GM12878 (cell line): ENCODE data around the gene GPR34. TPM values are rescaled to one million over a fixed set of nuclear protein-coding genes. Genes with fewer than 3 reads are reported as not detected.

Source experiments
- ATAC-seq: fragments of 200-7000 bp; cut with Tn5 transposase; 3 replicates; pipeline ENCODE4 v1.9.1; 2020; ENCODE audit warnings: mild to moderate bottlenecking, moderate library complexity
- BruUV-seq: library from RNA; stranded (reverse); fragments of 400-500 nt; replicated peaks from 2 replicates; lab custom pipeline; 2021; lab: Mats Ljungman, UMichigan
- CTCF ChIA-PET: fragments of 300-600 bp; sonication (Branson Sonifier 250); formaldehyde crosslinking; extraction: SDS; loops from one replicate; lab custom pipeline; 2021; ENCODE audit warnings: inconsistent platforms; lab: Yijun Ruan, JAX
- POLR2A ChIA-PET: fragments of 350-600 bp; formaldehyde crosslinking; extraction: SDS; loops from one replicate; lab custom pipeline; 2021; ENCODE audit warnings: inconsistent platforms; lab: Charles Lee
- RAD21 ChIA-PET: fragments of 300-600 bp; sonication (Branson Sonifier 250); formaldehyde crosslinking; loops from one replicate; lab custom pipeline; 2023; ENCODE audit warnings: antibody characterized with exemption; ENCODE audit not compliant: unreplicated experiment; lab: Charles Lee
- SMC1A ChIA-PET: fragments of 300-600 bp; sonication (Branson Sonifier 250); formaldehyde crosslinking; loops from one replicate; lab custom pipeline; 2023; ENCODE audit not compliant: unreplicated experiment, uncharacterized antibody; lab: Charles Lee
- DNase-seq: peaks from one replicate; pipeline ENCODE4 v3.0.0-alpha.2; 2011; ENCODE audit warnings: low read depth, low spot score
- FAIRE-seq: peaks from 3 replicates; lab custom pipeline; 2011; peaks lifted over from hg19 to GRCh38; lab: Jason Lieb, UNC
- H2AFZ ChIP-seq: 2 replicates; pipeline ENCODE4 v1.6.0; 2011; ENCODE audit warnings: low read depth, low read length, control low read depth; ENCODE audit not compliant: control insufficient read depth
- H3K27ac ChIP-seq: 2 replicates; pipeline ENCODE4 v1.5.1; 2011; ENCODE audit warnings: control low read depth; ENCODE audit not compliant: control insufficient read depth, insufficient read depth
- H3K27me3 ChIP-seq, 2 experiments: replicated peaks in 1 of 2; 2 replicates each; pipeline versions ENCODE4 v1.6.0 to v1.6.1; 2011; ENCODE audit warnings: low read length in 1 of 2; ENCODE audit not compliant: control insufficient read depth in 2 of 2, insufficient read depth in 2 of 2
- H3K36me3 ChIP-seq, 2 experiments: 2 replicates each; pipeline ENCODE4 v1.5.1; 2011; ENCODE audit warnings: low read length in 1 of 2; ENCODE audit not compliant: control insufficient read depth in 2 of 2, insufficient read depth in 2 of 2
- H3K4me1 ChIP-seq: 2 replicates; pipeline ENCODE4 v1.6.1; 2011; ENCODE audit warnings: mild to moderate bottlenecking, low read length, moderate library complexity, mixed read lengths; ENCODE audit not compliant: control insufficient read depth, insufficient read depth
- H3K4me2 ChIP-seq: 2 replicates; pipeline ENCODE4 v1.6.0; 2011; ENCODE audit warnings: control low read depth; ENCODE audit not compliant: control insufficient read depth, insufficient read depth
- H3K4me3 ChIP-seq: fragments of 200-600 bp; sonication (generic); 2 replicates; pipeline ENCODE4 v1.5.1; 2016
- H3K79me2 ChIP-seq: 2 replicates; pipeline ENCODE4 v1.6.0; 2011; ENCODE audit warnings: low read length; ENCODE audit not compliant: control insufficient read depth, insufficient read depth
- H3K9ac ChIP-seq: 2 replicates; pipeline ENCODE4 v1.8.0; 2011; ENCODE audit warnings: low read length, control low read depth, mixed read lengths; ENCODE audit not compliant: control insufficient read depth, insufficient read depth
- H3K9me3 ChIP-seq: replicated peaks from 3 replicates; pipeline ENCODE4 v1.5.1; 2011; ENCODE audit warnings: mild to moderate bottlenecking, low read length; ENCODE audit not compliant: control insufficient read depth, insufficient read depth
- H4K20me1 ChIP-seq: 2 replicates; pipeline ENCODE4 v1.6.0; 2011; ENCODE audit not compliant: control insufficient read depth, insufficient read depth
- BRCA1 ChIP-seq: IDR thresholded peaks from 2 replicates; pipeline ENCODE4 v1.6.1; 2011; ENCODE audit warnings: low read depth, low read length, improper control_type of control experiment
- IRF3 ChIP-seq: fragments of 450-650 bp; IDR thresholded peaks from 2 replicates; pipeline ENCODE4 v1.6.1; 2014; ENCODE audit warnings: mild to moderate bottlenecking
- MEF2B ChIP-seq: fragments of 450-650 bp; IDR thresholded peaks from 2 replicates; pipeline ENCODE4 v1.6.1; 2018; ENCODE audit warnings: mild to moderate bottlenecking, moderate library complexity; ENCODE audit not compliant: partially characterized antibody, poor library complexity, severe bottlenecking
- RB1 ChIP-seq: fragments of 450-650 bp; formaldehyde crosslinking; IDR thresholded peaks from 2 replicates; pipeline ENCODE4 v1.6.1; 2017; ENCODE audit warnings: mild to moderate bottlenecking, borderline replicate concordance
- RUNX3 ChIP-seq: IDR thresholded peaks from 2 replicates; pipeline ENCODE4 v1.6.1; 2012; ENCODE audit warnings: low read length, inconsistent platforms
- SMAD1 ChIP-seq: fragments of 450-650 bp; IDR thresholded peaks from 2 replicates; pipeline ENCODE4 v1.6.1; 2018; ENCODE audit warnings: mild to moderate bottlenecking, low read depth; ENCODE audit not compliant: partially characterized antibody
- TBL1XR1 ChIP-seq: IDR thresholded peaks from 2 replicates; pipeline ENCODE4 v1.6.1; 2012; ENCODE audit warnings: low read depth, low read length, improper control_type of control experiment
- YBX1 ChIP-seq: fragments of 450-650 bp; IDR thresholded peaks from 2 replicates; pipeline ENCODE4 v1.6.1; 2016; ENCODE audit warnings: antibody characterized with exemption
- WGBS: methylation state at CpG from one replicate; pipeline ENCODE4 v1.1.6; 2016; ENCODE audit warnings: low lambda C conversion rate; ENCODE audit not compliant: insufficient replicate concordance, insufficient coverage; ENCODE audit errors: missing lambda C conversion rate; 5-methylcytosine and 5-hydroxymethylcytosine counted together
- in situ Hi-C: fragments of 300-500 bp; cut with MboI; formaldehyde crosslinking; loops from 9 replicates; pipeline ENCODE4 v1.14.3; 2018; ENCODE audit warnings: mixed read lengths
- intact Hi-C: fragments of 100-400 bp; cut with micrococcal nuclease; formaldehyde crosslinking; loops from one replicate; pipeline ENCODE4 v1.14.2; 2022; ENCODE audit not compliant: unreplicated experiment
- polyA plus RNA-seq, 11 experiments: library from polyadenylated mRNA; depleted of rRNA in 4 of 11; unstranded in 6 of 11; stranded (reverse) in 5 of 11; fragments of >200 nt; fragmentation: Nextera tagmentation in 4 of 11; fragmentation: Illumina TruSeq in 1 of 11; extraction: Ambion mirVana in 4 of 11; extraction: Trizol in 1 of 11; gene quantifications; 1 replicate in 1 of 11; 2 replicates in 10 of 11; pipeline versions ENCODE4 v1.2.1 to v1.2.3, GENCODE V29; 2011 to 2016; ENCODE audit warnings: inconsistent platforms in 2 of 11, missing spikeins in 2 of 11, low read depth in 1 of 11
- total RNA-seq, 4 experiments: library from RNA; depleted of rRNA in 3 of 4; stranded (reverse); fragments of >200 nt in 3 of 4; fragmentation: Illumina TruSeq in 1 of 4; extraction: Trizol in 1 of 4; gene quantifications; 2 replicates each; pipeline versions ENCODE4 v1.2.1 to v1.2.3, GENCODE V29; 2013 to 2021
- TF ChIP-seq, protein P1 (sequence below): fragments of 450-650 bp; IDR thresholded peaks from 2 replicates; pipeline ENCODE4 v1.6.1; 2018; ENCODE audit warnings: mild to moderate bottlenecking, low read depth, moderate library complexity; ENCODE audit not compliant: partially characterized antibody
- TF ChIP-seq, protein P2 (sequence below): IDR thresholded peaks from 2 replicates; pipeline ENCODE4 v1.6.1; 2012; ENCODE audit warnings: low read length, inconsistent platforms
- TF ChIP-seq, protein P3 (sequence below): fragments of 450-650 bp; conservative IDR thresholded peaks from 2 replicates; pipeline ENCODE4 v1.6.1; 2017; ENCODE audit warnings: mild to moderate bottlenecking, moderate library complexity

The GPR34 gene
- total and polyA plus RNA-seq, 10 of the 15 experiments (the other 5 are each of a cell fraction or from before 2014, with no cell fraction given): 0.12 to 0.84 (median 0.28) TPM; not detected in 1

DNA sequence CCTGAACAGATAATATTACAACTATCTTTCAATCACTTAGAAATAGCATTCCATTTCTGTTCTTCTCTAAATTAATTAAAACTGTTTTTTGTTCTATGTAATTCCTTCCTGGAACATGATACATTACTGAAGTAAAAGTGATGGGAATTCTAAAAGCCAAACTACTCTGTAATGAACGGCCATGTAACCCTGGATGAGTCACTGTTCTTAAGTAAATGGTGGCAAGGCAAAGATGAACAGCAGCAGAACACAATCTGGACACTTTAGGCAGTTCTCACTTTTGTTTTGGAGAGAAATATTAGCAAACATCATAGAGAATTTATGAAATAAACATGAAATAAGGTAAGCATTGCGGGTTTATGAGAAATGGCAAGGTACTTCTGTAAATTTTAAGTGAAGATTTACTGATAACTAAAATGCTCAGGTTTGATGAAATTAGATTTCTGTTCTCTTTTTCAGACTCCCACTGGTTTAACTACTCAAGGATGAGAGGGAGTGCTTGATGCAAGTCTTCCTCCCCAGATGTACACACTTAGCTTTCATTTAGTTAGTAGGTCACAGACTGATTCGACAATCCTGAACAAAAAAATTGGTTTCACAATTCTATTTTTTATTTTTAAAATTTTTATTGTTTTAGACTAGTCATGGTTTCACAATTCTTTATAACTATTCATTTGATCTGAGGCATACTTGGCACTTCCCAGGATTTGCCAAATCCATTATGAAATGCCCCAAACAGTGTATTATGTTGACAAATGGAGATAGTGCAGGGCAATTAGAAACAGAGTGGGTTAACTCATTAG, 34.2 kb downstream of the GPR34 start (continued):
- TF ChIP-seq, protein P1, sequence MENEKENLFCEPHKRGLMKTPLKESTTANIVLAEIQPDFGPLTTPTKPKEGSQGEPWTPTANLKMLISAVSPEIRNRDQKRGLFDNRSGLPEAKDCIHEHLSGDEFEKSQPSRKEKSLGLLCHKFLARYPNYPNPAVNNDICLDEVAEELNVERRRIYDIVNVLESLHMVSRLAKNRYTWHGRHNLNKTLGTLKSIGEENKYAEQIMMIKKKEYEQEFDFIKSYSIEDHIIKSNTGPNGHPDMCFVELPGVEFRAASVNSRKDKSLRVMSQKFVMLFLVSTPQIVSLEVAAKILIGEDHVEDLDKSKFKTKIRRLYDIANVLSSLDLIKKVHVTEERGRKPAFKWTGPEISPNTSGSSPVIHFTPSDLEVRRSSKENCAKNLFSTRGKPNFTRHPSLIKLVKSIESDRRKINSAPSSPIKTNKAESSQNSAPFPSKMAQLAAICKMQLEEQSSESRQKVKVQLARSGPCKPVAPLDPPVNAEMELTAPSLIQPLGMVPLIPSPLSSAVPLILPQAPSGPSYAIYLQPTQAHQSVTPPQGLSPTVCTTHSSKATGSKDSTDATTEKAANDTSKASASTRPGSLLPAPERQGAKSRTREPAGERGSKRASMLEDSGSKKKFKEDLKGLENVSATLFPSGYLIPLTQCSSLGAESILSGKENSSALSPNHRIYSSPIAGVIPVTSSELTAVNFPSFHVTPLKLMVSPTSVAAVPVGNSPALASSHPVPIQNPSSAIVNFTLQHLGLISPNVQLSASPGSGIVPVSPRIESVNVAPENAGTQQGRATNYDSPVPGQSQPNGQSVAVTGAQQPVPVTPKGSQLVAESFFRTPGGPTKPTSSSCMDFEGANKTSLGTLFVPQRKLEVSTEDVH: no peak
- TF ChIP-seq RB1 (no peak), IRF3 (no peak), SMAD1 (no peak), YBX1 (no peak)

DNA sequence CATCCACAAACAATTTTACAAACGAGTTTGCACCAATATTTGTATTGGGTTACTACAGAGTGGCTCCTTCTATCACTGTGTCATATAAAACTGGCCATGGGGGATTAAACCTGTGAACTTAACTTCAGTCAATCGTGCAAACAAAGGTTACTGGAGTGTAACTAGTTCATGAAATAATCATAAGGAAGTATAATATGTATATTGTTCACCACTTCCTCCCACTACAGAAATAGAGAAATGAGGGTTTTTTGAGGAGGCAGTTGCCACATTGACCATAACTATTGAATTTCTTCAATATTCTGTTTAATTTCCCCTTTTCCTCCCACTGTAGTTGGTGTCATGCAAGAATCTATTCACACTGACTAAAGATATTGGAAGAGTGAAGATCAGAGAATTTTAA, 35.1 kb downstream of the GPR34 start, which contains the start of gene GPR82:
TSS of gene GPR82 (plus strand) at position 356 of the 400 bp plus-strand sequence. CDS start 2,846 bp downstream, outside the sequence.
- H3K79me2 ChIP-seq: no peaks in the 10 kb centered on the region
- H3K4me2 ChIP-seq: no peak within 1 kb of the TSS
- ATAC-seq (peak; percentile 51), FAIRE-seq (no peak), DNase-seq (no peak)
- POLR2A ChIA-PET: no interaction called here
- intact Hi-C loops: loop anchor here (5.0 kb wide), 1 partner anchor 52 kb away; no protein-coding TSS in a partner anchor
- in situ Hi-C loops: no loop called here
- no TSS peak for BruUV-seq
- H3K36me3 ChIP-seq: no peaks in the 10 kb centered on the region
- H3K27ac ChIP-seq: 0 out of 2 replicates have a peak within 1 kb of the TSS, but pooled peaks have one; percentile 18
- H3K4me3 ChIP-seq: no peak within 1 kb of the TSS
- CTCF ChIA-PET: interaction anchor here (1.4 to 1.7 kb wide), 3 partner anchors 11 to 143 kb away, joined by 3 to 8 read pairs (median 5); no protein-coding TSS in a partner anchor
- peaks cover 3% of the 10 kb centered on the region; the same call in 2 of the 3 replicates for H3K9me3 ChIP-seq
- no peak within 1 kb of the TSS for H2AFZ ChIP-seq
- SMC1A ChIA-PET: no interaction called here
- 0% methylated on average over 2 of the region's 2 CpGs for WGBS
- H3K9ac ChIP-seq: no peak within 1 kb of the TSS
- RAD21 ChIA-PET: interaction anchor here (1.3 kb wide), 1 partner anchor 18 kb away, joined by 4 read pairs; no protein-coding TSS in a partner anchor
- peaks cover 28% of the 10 kb centered on the region for H3K4me1 ChIP-seq
- H3K27me3 ChIP-seq: no peaks in the 10 kb centered on the region
- no peaks in the 10 kb centered on the region for H4K20me1 ChIP-seq
- TF ChIP-seq MEF2B (no peak), RUNX3 (peak; percentile 60), BRCA1 (no peak), TBL1XR1 (no peak)
- TF ChIP-seq, protein P2, sequence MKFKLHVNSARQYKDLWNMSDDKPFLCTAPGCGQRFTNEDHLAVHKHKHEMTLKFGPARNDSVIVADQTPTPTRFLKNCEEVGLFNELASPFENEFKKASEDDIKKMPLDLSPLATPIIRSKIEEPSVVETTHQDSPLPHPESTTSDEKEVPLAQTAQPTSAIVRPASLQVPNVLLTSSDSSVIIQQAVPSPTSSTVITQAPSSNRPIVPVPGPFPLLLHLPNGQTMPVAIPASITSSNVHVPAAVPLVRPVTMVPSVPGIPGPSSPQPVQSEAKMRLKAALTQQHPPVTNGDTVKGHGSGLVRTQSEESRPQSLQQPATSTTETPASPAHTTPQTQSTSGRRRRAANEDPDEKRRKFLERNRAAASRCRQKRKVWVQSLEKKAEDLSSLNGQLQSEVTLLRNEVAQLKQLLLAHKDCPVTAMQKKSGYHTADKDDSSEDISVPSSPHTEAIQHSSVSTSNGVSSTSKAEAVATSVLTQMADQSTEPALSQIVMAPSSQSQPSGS: peak; percentile 46; the same call in 1 of the 2 replicates
- TF ChIP-seq, protein P3, sequence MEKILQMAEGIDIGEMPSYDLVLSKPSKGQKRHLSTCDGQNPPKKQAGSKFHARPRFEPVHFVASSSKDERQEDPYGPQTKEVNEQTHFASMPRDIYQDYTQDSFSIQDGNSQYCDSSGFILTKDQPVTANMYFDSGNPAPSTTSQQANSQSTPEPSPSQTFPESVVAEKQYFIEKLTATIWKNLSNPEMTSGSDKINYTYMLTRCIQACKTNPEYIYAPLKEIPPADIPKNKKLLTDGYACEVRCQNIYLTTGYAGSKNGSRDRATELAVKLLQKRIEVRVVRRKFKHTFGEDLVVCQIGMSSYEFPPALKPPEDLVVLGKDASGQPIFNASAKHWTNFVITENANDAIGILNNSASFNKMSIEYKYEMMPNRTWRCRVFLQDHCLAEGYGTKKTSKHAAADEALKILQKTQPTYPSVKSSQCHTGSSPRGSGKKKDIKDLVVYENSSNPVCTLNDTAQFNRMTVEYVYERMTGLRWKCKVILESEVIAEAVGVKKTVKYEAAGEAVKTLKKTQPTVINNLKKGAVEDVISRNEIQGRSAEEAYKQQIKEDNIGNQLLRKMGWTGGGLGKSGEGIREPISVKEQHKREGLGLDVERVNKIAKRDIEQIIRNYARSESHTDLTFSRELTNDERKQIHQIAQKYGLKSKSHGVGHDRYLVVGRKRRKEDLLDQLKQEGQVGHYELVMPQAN: no peak
